KMS-11 (cell line): ENCODE data around the gene STX8.

Experiments used
- H2AFZ ChIP-seq: fragments of 200-600 bp; sonication (generic); 2 replicates; pipeline ENCODE4 v1.6.1; 2016; ENCODE audit warnings: antibody characterized with exemption, mixed run types, low read depth
- H3K27ac ChIP-seq: fragments of 200-600 bp; sonication (generic); 2 replicates; pipeline ENCODE4 v1.6.1; 2016; ENCODE audit warnings: mild to moderate bottlenecking, mixed run types
- H3K27me3 ChIP-seq: fragments of 200-600 bp; sonication (generic); 2 replicates; pipeline ENCODE4 v1.6.1; 2017; ENCODE audit warnings: mild to moderate bottlenecking, low read depth, mixed run types, moderate library complexity; ENCODE audit not compliant: insufficient read depth
- H3K36me3 ChIP-seq: fragments of 200-600 bp; sonication (generic); 2 replicates; pipeline ENCODE4 v1.6.1; 2017; ENCODE audit warnings: mild to moderate bottlenecking, mixed run types; ENCODE audit not compliant: insufficient read depth
- H3K4me1 ChIP-seq: fragments of 200-600 bp; sonication (generic); 2 replicates; pipeline ENCODE4 v1.6.1; 2016; ENCODE audit warnings: mild to moderate bottlenecking, low read depth, mixed run types; ENCODE audit not compliant: poor library complexity, severe bottlenecking
- H3K4me2 ChIP-seq: fragments of 200-600 bp; sonication (generic); 2 replicates; pipeline ENCODE4 v1.7.0; 2016; ENCODE audit warnings: mild to moderate bottlenecking, mixed run types
- H3K4me3 ChIP-seq: fragments of 200-600 bp; sonication (generic); IDR thresholded peaks from 2 replicates; pipeline ENCODE4 v1.6.1; 2017; ENCODE audit warnings: low read depth, low read length, mixed read lengths; ENCODE audit not compliant: insufficient read depth
- H3K79me2 ChIP-seq: fragments of 200-600 bp; sonication (generic); 2 replicates; pipeline ENCODE4 v1.6.1; 2016; ENCODE audit warnings: low read depth, mixed run types; ENCODE audit not compliant: insufficient read depth
- H3K9ac ChIP-seq: fragments of 200-600 bp; sonication (generic); 2 replicates; pipeline ENCODE4 v1.6.1; 2016; ENCODE audit warnings: mild to moderate bottlenecking, mixed run types
- H4K20me1 ChIP-seq: fragments of 200-600 bp; sonication (generic); 2 replicates; pipeline ENCODE4 v1.6.1; 2016; ENCODE audit warnings: mild to moderate bottlenecking, mixed run types; ENCODE audit not compliant: insufficient read depth
- TF ChIP-seq, protein P1 (sequence below): fragments of 200-600 bp; sonication (generic); conservative IDR thresholded peaks from 2 replicates; pipeline ENCODE4 v1.6.1; 2017; ENCODE audit warnings: low read depth, mild to moderate bottlenecking, antibody characterized with exemption, low read length, moderate library complexity, mixed read lengths

STX8 gene

GRCh38 chr17:9522074-9522473 is 53.5 kb downstream of the STX8 start:
- TF ChIP-seq, protein P1, sequence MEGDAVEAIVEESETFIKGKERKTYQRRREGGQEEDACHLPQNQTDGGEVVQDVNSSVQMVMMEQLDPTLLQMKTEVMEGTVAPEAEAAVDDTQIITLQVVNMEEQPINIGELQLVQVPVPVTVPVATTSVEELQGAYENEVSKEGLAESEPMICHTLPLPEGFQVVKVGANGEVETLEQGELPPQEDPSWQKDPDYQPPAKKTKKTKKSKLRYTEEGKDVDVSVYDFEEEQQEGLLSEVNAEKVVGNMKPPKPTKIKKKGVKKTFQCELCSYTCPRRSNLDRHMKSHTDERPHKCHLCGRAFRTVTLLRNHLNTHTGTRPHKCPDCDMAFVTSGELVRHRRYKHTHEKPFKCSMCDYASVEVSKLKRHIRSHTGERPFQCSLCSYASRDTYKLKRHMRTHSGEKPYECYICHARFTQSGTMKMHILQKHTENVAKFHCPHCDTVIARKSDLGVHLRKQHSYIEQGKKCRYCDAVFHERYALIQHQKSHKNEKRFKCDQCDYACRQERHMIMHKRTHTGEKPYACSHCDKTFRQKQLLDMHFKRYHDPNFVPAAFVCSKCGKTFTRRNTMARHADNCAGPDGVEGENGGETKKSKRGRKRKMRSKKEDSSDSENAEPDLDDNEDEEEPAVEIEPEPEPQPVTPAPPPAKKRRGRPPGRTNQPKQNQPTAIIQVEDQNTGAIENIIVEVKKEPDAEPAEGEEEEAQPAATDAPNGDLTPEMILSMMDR, result no peak
- H4K20me1 ChIP-seq, result no peaks in the 10 kb centered on the region
- H3K4me2 ChIP-seq, result no peak overlapping the region
- H3K9ac ChIP-seq, result no peak overlapping the region
- no peak overlapping the region for H3K27ac ChIP-seq
- H3K4me1 ChIP-seq, result no peaks in the 10 kb centered on the region
- no peaks in the 10 kb centered on the region for H3K36me3 ChIP-seq
- no peak overlapping the region for H2AFZ ChIP-seq
- no peak overlapping the region for H3K4me3 ChIP-seq
- no peaks in the 10 kb centered on the region for H3K79me2 ChIP-seq
- H3K27me3 ChIP-seq, result no peaks in the 10 kb centered on the region

DNA sequence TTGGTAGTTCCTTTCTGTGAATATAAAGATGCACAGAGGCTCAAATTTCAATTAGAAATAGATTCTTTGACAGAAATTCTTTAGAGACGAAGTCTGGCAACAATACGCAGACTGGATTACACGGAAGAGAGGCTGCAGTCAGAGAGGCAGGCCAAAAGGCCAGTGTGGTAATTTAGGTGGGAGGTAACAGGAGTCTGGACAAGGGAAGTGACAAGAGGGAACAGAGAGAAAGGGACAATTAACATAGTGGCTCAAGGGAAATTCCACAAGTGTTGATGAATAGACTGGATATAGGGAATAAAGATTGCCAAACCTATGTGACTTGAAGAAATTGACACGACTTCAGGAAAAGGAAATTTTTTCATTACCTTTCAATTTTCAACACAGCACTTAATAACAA is 54.6 kb downstream of the STX8 start:
- TF ChIP-seq, protein P1, result no peak

DNA sequence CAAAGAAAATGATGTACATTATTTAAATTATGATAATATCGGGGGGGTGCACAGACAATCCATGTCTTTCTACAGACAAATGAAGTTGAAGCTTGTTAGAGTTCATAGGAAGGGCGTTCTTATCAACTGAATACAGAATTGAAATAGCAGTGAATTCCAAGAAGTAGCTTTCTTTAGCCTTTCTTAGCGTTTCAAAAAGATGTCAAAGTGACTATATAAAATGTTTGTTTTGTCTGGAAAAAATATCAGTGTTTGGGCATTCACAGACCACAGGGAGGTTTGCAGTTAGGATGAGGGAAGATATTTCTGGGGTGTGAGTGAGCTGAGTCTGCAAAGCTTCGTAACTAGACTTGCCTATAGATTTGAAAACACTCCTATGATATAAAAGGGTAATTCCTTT is 55.0 kb downstream of the STX8 start:
- Histone ChIP-seq H4K20me1 (no peaks in the 10 kb centered on the region), H3K9ac (no peak overlapping the region), H3K4me3 (no peak overlapping the region), H3K4me2 (no peak overlapping the region), H3K27ac (no peak overlapping the region), H3K79me2 (no peaks in the 10 kb centered on the region), H3K4me1 (no peaks in the 10 kb centered on the region), H2AFZ (no peak overlapping the region), H3K27me3 (no peaks in the 10 kb centered on the region), H3K36me3 (no peaks in the 10 kb centered on the region)
- TF ChIP-seq, protein P1, result no peak

More for the DNA sequence above, 54.6 kb downstream of the STX8 start:
- Histone ChIP-seq H3K4me1 (no peaks in the 10 kb centered on the region), H2AFZ (no peak overlapping the region), H3K36me3 (no peaks in the 10 kb centered on the region), H3K4me3 (no peak overlapping the region), H3K27ac (no peak overlapping the region), H3K27me3 (no peaks in the 10 kb centered on the region), H3K4me2 (no peak overlapping the region), H3K9ac (no peak overlapping the region), H4K20me1 (no peaks in the 10 kb centered on the region), H3K79me2 (no peaks in the 10 kb centered on the region)

- Histone ChIP-seq H3K4me1 (no peaks in the 10 kb centered on the region), H3K79me2 (no peaks in the 10 kb centered on the region), H3K27ac (no peak overlapping the region), H3K27me3 (no peaks in the 10 kb centered on the region), H3K4me2 (no peak overlapping the region), H4K20me1 (no peaks in the 10 kb centered on the region), H3K4me3 (no peak overlapping the region), H2AFZ (no peak overlapping the region), H3K36me3 (no peaks in the 10 kb centered on the region), H3K9ac (no peak overlapping the region)
- TF ChIP-seq, protein P1, result no peak
Measured at GRCh38 chr17:9519583-9520272, 55.9 kb downstream of the STX8 start.
